BLaER1 (cell line): ENCODE measurements around the gene SLC39A2.
"Not testable (repeated sequence)": the region's sequence is repeated elsewhere in the genome, so short reads cannot be mapped to it uniquely, and the experiment has no call there.

Source experiments
- H3K27ac ChIP-seq: shearing (Covaris generic); formaldehyde crosslinking; 2 replicates; pipeline ENCODE4 v1.8.1; 2022
- H3K27me3 ChIP-seq: shearing (Covaris generic); formaldehyde crosslinking; 2 replicates; pipeline ENCODE4 v1.8.1; 2022
- H3K36me3 ChIP-seq: shearing (Covaris generic); formaldehyde crosslinking; 2 replicates; pipeline ENCODE4 v1.8.1; 2022
- H3K4me1 ChIP-seq: shearing (Covaris generic); formaldehyde crosslinking; 2 replicates; pipeline ENCODE4 v1.8.1; 2022
- H3K4me2 ChIP-seq: shearing (Covaris generic); formaldehyde crosslinking; 2 replicates; pipeline ENCODE4 v1.8.1; 2022
- H3K4me3 ChIP-seq: shearing (Covaris generic); formaldehyde crosslinking; 2 replicates; pipeline ENCODE4 v1.8.1; 2022
- H3K9ac ChIP-seq: shearing (Covaris generic); formaldehyde crosslinking; 2 replicates; pipeline ENCODE4 v1.8.1; 2022
- H3K9me3 ChIP-seq: shearing (Covaris generic); formaldehyde crosslinking; 2 replicates; pipeline ENCODE4 v1.8.1; 2022
- H4K20me1 ChIP-seq: shearing (Covaris generic); formaldehyde crosslinking; 2 replicates; pipeline ENCODE4 v1.8.1; 2022
- Cebpa-rat ChIP-seq: shearing (Covaris generic); IDR thresholded peaks from 2 replicates; pipeline ENCODE4 v1.8.1; 2022

SLC39A2 gene

GRCh38 chr14:20973501-20973900 lies 25.6 kb upstream of the SLC39A2 start:
- no peak for TF ChIP-seq Cebpa-rat
- H3K36me3 ChIP-seq, result no peaks in the 10 kb centered on the region
- H3K27ac ChIP-seq, result no peak overlapping the region
- H3K4me2 ChIP-seq, result no peak overlapping the region
- no peaks in the 10 kb centered on the region for H3K27me3 ChIP-seq
- H3K9ac ChIP-seq, result no peak overlapping the region
- H4K20me1 ChIP-seq, result no peaks in the 10 kb centered on the region
- no peak overlapping the region for H3K4me3 ChIP-seq
- H3K9me3 ChIP-seq, result no peaks in the 10 kb centered on the region
- H3K4me1 ChIP-seq, result peaks cover 9% of the 10 kb centered on the region; the same call in 1 of the 2 replicates

GRCh38 chr14:20976291-20976690 lies 22.8 kb upstream of the SLC39A2 start:
- no peaks in the 10 kb centered on the region for H4K20me1 ChIP-seq
- H3K4me1 ChIP-seq, result peaks cover 4% of the 10 kb centered on the region; the same call in 1 of the 2 replicates
- H3K27me3 ChIP-seq, result no peaks in the 10 kb centered on the region
- H3K27ac ChIP-seq, result no peak overlapping the region
- H3K9me3 ChIP-seq, result no peaks in the 10 kb centered on the region
- no peak overlapping the region for H3K4me3 ChIP-seq
- TF ChIP-seq Cebpa-rat, result no peak
- H3K36me3 ChIP-seq, result no peaks in the 10 kb centered on the region
- H3K4me2 ChIP-seq, result no peak overlapping the region
- no peak overlapping the region for H3K9ac ChIP-seq

- Histone ChIP-seq H3K9me3 (no peaks in the 10 kb centered on the region), H3K27me3 (no peaks in the 10 kb centered on the region), H3K4me2 (no peak overlapping the region), H3K27ac (no peak overlapping the region), H3K4me1 (no peaks in the 10 kb centered on the region), H4K20me1 (no peaks in the 10 kb centered on the region), H3K36me3 (no peaks in the 10 kb centered on the region), H3K4me3 (no peak overlapping the region), H3K9ac (no peak overlapping the region)
- no peak for TF ChIP-seq Cebpa-rat
These were observed 20.4 kb upstream of the SLC39A2 start for GRCh38 chr14:20978687-20979086.

- H3K9ac ChIP-seq, result no peak overlapping the region
These were observed 18.2 kb upstream of the SLC39A2 start for GRCh38 chr14:20980906-20981305.

GRCh38 chr14:20982646-20983369 lies 16.3 kb upstream of the SLC39A2 start:
- H3K4me2 ChIP-seq, result no peak overlapping the region
- H3K9me3 ChIP-seq, result no peaks in the 10 kb centered on the region
- H3K36me3 ChIP-seq, result no peaks in the 10 kb centered on the region
- H3K4me1 ChIP-seq, result no peaks in the 10 kb centered on the region
- no peak overlapping the region for H3K9ac ChIP-seq
- no peak overlapping the region for H3K27ac ChIP-seq
- TF ChIP-seq Cebpa-rat, result no peak
- H3K27me3 ChIP-seq, result no peaks in the 10 kb centered on the region
- H4K20me1 ChIP-seq, result no peaks in the 10 kb centered on the region
- no peak overlapping the region for H3K4me3 ChIP-seq

More at GRCh38 chr14:20980906-20981305, 18.2 kb upstream of the SLC39A2 start:
- Histone ChIP-seq H3K4me1 (no peaks in the 10 kb centered on the region), H4K20me1 (no peaks in the 10 kb centered on the region), H3K36me3 (no peaks in the 10 kb centered on the region), H3K4me3 (no peak overlapping the region), H3K27ac (no peak overlapping the region), H3K4me2 (no peak overlapping the region), H3K9me3 (no peaks in the 10 kb centered on the region), H3K27me3 (no peaks in the 10 kb centered on the region)
- no peak for TF ChIP-seq Cebpa-rat

- H3K9ac ChIP-seq, H3K4me3 ChIP-seq, H3K4me2 ChIP-seq, H3K27me3 ChIP-seq, H3K27ac ChIP-seq, H4K20me1 ChIP-seq, H3K9me3 ChIP-seq, H3K36me3 ChIP-seq: not testable (repeated sequence)
- H3K4me1 ChIP-seq, result peaks cover 11% of the 10 kb centered on the region
These were observed 13.4 kb upstream of the SLC39A2 start for GRCh38 chr14:20985650-20986049.

GRCh38 chr14:20986811-20987210 lies 12.3 kb upstream of the SLC39A2 start:
- H3K4me2 ChIP-seq, result no peak overlapping the region
- H3K27me3 ChIP-seq, result no peaks in the 10 kb centered on the region
- no peak for TF ChIP-seq Cebpa-rat
- H3K9ac ChIP-seq, result no peak overlapping the region
- no peak overlapping the region for H3K4me3 ChIP-seq
- no peaks in the 10 kb centered on the region for H4K20me1 ChIP-seq
- H3K27ac ChIP-seq, result no peak overlapping the region
- peaks cover 6% of the 10 kb centered on the region for H3K36me3 ChIP-seq
- H3K9me3 ChIP-seq, result no peaks in the 10 kb centered on the region
- peaks cover 23% of the 10 kb centered on the region for H3K4me1 ChIP-seq

- H3K9me3 ChIP-seq, result no peaks in the 10 kb centered on the region
- peak overlapping the region; percentile 81 for H3K4me2 ChIP-seq
- H3K9ac ChIP-seq, result peak overlapping the region; percentile 52; the same call in 1 of the 2 replicates
- peaks cover 27% of the 10 kb centered on the region for H3K4me1 ChIP-seq
- peak overlapping the region; percentile 58; the same call in 1 of the 2 replicates for H3K27ac ChIP-seq
- H4K20me1 ChIP-seq, result no peaks in the 10 kb centered on the region
- TF ChIP-seq Cebpa-rat, result no peak
- peaks cover 27% of the 10 kb centered on the region for H3K36me3 ChIP-seq
- no peaks in the 10 kb centered on the region for H3K27me3 ChIP-seq
- H3K4me3 ChIP-seq, result peak overlapping the region; percentile 86
These were observed 10.2 kb upstream of the SLC39A2 start for GRCh38 chr14:20988717-20989470.

- Histone ChIP-seq H3K4me3 (peak overlapping the region; percentile 86), H3K9me3 (no peaks in the 10 kb centered on the region), H3K27me3 (no peaks in the 10 kb centered on the region), H4K20me1 (no peaks in the 10 kb centered on the region), H3K36me3 (peaks cover 32% of the 10 kb centered on the region), H3K4me1 (peaks cover 27% of the 10 kb centered on the region), H3K27ac (peak overlapping the region; percentile 58; the same call in 1 of the 2 replicates), H3K4me2 (peak overlapping the region; percentile 81), H3K9ac (peak overlapping the region; percentile 52; the same call in 1 of the 2 replicates)
- no peak for TF ChIP-seq Cebpa-rat
These were observed 9.7 kb upstream of the SLC39A2 start for GRCh38 chr14:20989471-20989786.

- Histone ChIP-seq H3K9ac (peak within 1 kb of the TSS; percentile 83), H4K20me1 (no peaks in the 10 kb centered on the region), H3K4me1 (peaks cover 27% of the 10 kb centered on the region), H3K9me3 (no peaks in the 10 kb centered on the region), H3K27me3 (no peaks in the 10 kb centered on the region), H3K4me2 (peak within 1 kb of the TSS; percentile 81), H3K27ac (peak within 1 kb of the TSS; percentile 75), H3K36me3 (peaks cover 38% of the 10 kb centered on the region), H3K4me3 (peak within 1 kb of the TSS; percentile 86)
- no peak for TF ChIP-seq Cebpa-rat
These were observed 9.1 kb upstream of the SLC39A2 start, which contains the start of gene METTL17 for GRCh38 chr14:20989787-20990600. Gene METTL17 (plus strand): TSS chr14:20989980. CDS start chr14:20990003, 23 bp downstream.
